Breast epithelium (tissue), 4 donors: ENCODE results near the gene CFAP46. TPM values are rescaled to one million over a fixed set of nuclear protein-coding genes. Genes with fewer than 3 reads are reported as not detected.

ENCODE experiments used
- DNase-seq, 2 donors: peaks; one replicate each; pipeline ENCODE4 v3.0.0-alpha.2; 2019; ENCODE audit warnings: low spot score in 2 of 2
- H3K27ac ChIP-seq, 2 donors: fragments of 200-600 bp; sonication (generic) in 1 of 2; one replicate each; pipeline ENCODE4 v1.5.1; 2016 to 2019; ENCODE audit warnings: mild to moderate bottlenecking in 1 of 2
- H3K27me3 ChIP-seq, 2 donors: fragments of 200-600 bp; sonication (generic) in 1 of 2; one replicate each; pipeline versions ENCODE4 v1.5.1 to v1.6.0; 2017 to 2019; ENCODE audit warnings: control low read depth in 1 of 2, mild to moderate bottlenecking in 1 of 2
- H3K36me3 ChIP-seq: fragments of 200-600 bp; one replicate; pipeline ENCODE4 v1.5.1; 2019
- H3K4me1 ChIP-seq, 2 donors: fragments of 200-600 bp; sonication (generic); one replicate each; pipeline ENCODE4 v1.5.1; 2016 to 2019; ENCODE audit warnings: control low read depth in 1 of 2
- H3K4me3 ChIP-seq, 3 donors: fragments of 200-600 bp; sonication (generic); 1 replicate in 2 of 3; 2 replicates in 1 of 3; pipeline ENCODE4 v1.5.1; 2016 to 2019; ENCODE audit warnings: mild to moderate bottlenecking in 3 of 3, moderate library complexity in 2 of 3
- H3K9me3 ChIP-seq, 2 donors: fragments of 200-600 bp; sonication (generic) in 1 of 2; one replicate each; pipeline ENCODE4 v1.5.1; 2016 to 2019; ENCODE audit warnings: control low read depth in 1 of 2
- POLR2A ChIP-seq: fragments of 450-650 bp; IDR thresholded peaks from one replicate; pipeline ENCODE4 v1.6.1; 2016; ENCODE audit warnings: antibody characterized with exemption, mild to moderate bottlenecking, moderate library complexity
- POLR2AphosphoS5 ChIP-seq, 3 donors: sonication (generic); formaldehyde crosslinking; IDR thresholded peaks; one replicate each; pipeline ENCODE4 v1.6.1; 2017; ENCODE audit warnings: antibody characterized with exemption in 3 of 3
- intact Hi-C: fragments of 100-400 bp; cut with DNase I; formaldehyde crosslinking; loops from one replicate; pipeline ENCODE4 v1.15.1; 2023; ENCODE audit warnings: low total_unique reads
- total RNA-seq, 3 donors: library from RNA; depleted of rRNA; stranded (reverse); fragments of >200 nt; gene quantifications; one replicate each; pipeline ENCODE4 v1.1.0, GENCODE V29; 2016
- TF ChIP-seq, protein P1 (sequence below), 3 donors: fragments of 450-650 bp; IDR thresholded peaks; one replicate each; pipeline ENCODE4 v1.5.1; 2016 to 2017; ENCODE audit warnings: antibody characterized with exemption in 3 of 3, mild to moderate bottlenecking in 3 of 3, moderate library complexity in 3 of 3

The CFAP46 gene
- total RNA-seq, 3 donors from 2014 or later: 0.16 to 0.73 (median 0.66) TPM

- H3K4me1 ChIP-seq: no peaks in the 10 kb centered on the region
- H3K9me3 ChIP-seq: peaks cover 9 to 11% of the 10 kb centered on the region in 2 donors
- H3K27me3 ChIP-seq: peaks cover 0 to 58% of the 10 kb centered on the region in 2 donors
- intact Hi-C loops: loop anchor here (2.0 kb wide), 1 partner anchor 37 kb away; no protein-coding TSS in a partner anchor
- peak in 1 of 2 donors; percentile 46 for DNase-seq
- H3K27ac ChIP-seq: no peak overlapping the region
- TF ChIP-seq POLR2AphosphoS5 (IDR thresholded peaks at IDR 0.05) (no peak), POLR2A (no peak)
- TF ChIP-seq, protein P1, sequence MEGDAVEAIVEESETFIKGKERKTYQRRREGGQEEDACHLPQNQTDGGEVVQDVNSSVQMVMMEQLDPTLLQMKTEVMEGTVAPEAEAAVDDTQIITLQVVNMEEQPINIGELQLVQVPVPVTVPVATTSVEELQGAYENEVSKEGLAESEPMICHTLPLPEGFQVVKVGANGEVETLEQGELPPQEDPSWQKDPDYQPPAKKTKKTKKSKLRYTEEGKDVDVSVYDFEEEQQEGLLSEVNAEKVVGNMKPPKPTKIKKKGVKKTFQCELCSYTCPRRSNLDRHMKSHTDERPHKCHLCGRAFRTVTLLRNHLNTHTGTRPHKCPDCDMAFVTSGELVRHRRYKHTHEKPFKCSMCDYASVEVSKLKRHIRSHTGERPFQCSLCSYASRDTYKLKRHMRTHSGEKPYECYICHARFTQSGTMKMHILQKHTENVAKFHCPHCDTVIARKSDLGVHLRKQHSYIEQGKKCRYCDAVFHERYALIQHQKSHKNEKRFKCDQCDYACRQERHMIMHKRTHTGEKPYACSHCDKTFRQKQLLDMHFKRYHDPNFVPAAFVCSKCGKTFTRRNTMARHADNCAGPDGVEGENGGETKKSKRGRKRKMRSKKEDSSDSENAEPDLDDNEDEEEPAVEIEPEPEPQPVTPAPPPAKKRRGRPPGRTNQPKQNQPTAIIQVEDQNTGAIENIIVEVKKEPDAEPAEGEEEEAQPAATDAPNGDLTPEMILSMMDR (IDR thresholded peaks at IDR 0.05): no peak
- H3K4me3 ChIP-seq: no peak overlapping the region
- H3K36me3 ChIP-seq: no peaks in the 10 kb centered on the region
Measured at GRCh38 chr10:132865851-132866600, 76.3 kb downstream of the CFAP46 start.

DNA sequence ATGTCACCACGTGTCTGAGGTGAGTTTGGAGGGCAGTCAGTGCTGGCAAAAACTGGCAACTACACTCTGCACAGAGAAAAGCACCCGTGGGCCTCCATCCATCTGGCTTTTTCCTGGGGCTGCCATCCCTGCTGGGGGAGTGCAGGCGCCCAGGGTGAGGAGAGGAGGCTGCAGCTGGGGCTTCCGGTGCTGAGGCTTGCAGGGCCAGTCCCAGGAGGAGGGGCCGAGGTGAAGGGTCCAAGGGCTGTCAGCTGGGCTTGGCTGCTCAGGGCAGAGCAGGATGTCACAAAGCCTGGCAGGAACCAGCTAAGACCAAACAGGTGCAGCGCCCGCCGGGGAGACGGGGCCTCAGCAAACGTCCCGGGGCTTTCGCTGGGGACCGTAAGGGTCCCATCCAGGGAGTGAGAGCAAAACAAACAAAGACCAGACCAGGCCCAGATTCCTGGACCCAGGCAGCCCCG lies 77.2 kb downstream of the CFAP46 start:
- Histone ChIP-seq H3K4me3 (no peak overlapping the region), H3K4me1 (no peaks in the 10 kb centered on the region), H3K9me3 (peaks cover 2 to 3% of the 10 kb centered on the region in 2 donors), H3K27me3 (peaks cover 0 to 63% of the 10 kb centered on the region in 2 donors), H3K36me3 (no peaks in the 10 kb centered on the region), H3K27ac (no peak overlapping the region)
- intact Hi-C loops: no loop called here
- TF ChIP-seq, protein P1 (IDR thresholded peaks at IDR 0.05): no peak
- TF ChIP-seq POLR2A (no peak), POLR2AphosphoS5 (IDR thresholded peaks at IDR 0.05) (no peak)
- peak in 1 of 2 donors; percentile 27 for DNase-seq

DNA sequence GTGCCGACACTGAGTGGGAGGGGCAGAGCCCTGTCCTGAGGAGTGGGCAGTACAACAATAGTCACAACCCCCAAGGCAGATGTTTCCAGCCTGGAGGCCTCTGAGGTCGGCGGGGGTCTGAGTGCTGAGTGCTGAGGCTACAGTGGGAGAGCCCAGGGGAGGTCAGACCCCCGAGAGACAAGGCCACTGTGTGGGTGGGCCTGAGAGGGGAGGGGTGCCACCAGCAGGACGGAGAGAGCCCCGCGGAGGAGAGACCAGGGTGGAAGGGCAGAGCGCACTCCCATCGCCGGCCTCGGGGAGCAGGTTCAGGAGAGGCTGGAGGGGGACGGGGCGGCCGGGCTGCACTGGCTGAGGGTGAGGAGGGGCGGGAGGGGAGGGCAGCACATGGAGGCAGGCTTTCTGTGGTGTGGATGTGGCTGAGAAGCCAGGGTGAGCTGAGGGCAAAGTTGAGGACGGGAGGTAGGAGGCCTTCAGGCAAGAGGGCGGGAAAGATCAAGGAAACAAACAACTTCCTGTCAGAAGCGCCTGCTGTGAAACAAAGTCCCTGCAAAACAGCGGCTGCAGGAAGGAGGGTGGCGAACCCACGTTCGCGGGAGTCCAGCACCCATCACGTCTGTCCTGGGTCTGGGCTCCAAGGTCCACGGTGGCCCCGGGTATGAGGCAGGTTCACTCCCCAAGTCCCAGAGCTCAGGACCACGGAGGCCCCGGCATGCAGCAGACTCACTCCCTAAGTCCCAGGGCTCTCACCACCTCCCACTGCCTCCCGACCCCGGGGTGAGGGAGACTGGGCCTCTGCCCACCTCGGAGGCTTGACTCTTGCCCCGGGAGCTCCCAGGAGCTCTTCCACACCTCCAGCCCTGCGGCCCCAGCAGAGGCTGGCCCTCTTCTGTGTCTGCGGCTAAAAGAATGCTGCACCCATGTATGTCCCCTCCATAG lies 79.6 kb downstream of the CFAP46 start:
- H3K36me3 ChIP-seq: no peaks in the 10 kb centered on the region
- DNase-seq: peak in 1 of 2 donors; percentile 48
- TF ChIP-seq POLR2A (no peak), POLR2AphosphoS5 (IDR thresholded peaks at IDR 0.05) (no peak)
- TF ChIP-seq, protein P1 (IDR thresholded peaks at IDR 0.05): no peak
- H3K27me3 ChIP-seq: peaks cover 0 to 78% of the 10 kb centered on the region in 2 donors
- no peaks in the 10 kb centered on the region for H3K9me3 ChIP-seq
- intact Hi-C loops: no loop called here
- no peaks in the 10 kb centered on the region for H3K4me1 ChIP-seq
- no peak overlapping the region for H3K27ac ChIP-seq
- peak overlapping the region in 1 of 3 donors; percentile 8 for H3K4me3 ChIP-seq

DNA sequence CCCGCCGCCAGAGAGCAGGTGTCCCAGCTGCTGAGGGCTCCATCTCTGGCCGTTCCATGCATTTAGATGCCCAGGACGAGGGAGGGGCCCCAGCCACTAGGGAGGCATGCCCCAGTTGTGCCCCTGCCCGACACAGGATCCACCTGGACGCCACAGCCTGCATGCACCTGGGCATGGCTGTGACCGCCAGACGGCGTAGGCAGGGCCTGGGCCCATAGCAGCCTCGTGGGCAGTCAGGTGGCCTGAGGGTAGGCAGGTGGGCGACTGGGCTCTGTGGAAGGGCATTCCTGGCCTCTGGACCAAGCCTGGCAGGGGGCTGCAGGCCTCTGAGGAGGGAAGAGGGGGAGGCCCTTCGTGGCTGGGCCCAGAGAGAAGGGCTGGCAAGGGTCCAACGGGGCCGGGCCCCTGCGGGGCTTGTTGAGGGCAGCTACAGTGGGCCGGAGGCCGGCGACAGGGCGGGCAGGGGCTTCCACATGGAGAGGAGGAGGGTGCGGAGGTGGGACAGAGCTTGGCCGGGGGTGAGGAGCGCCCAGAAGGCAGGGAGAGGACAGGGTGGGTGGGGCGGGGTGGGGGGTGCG lies 80.4 kb downstream of the CFAP46 start:
- Histone ChIP-seq H3K4me1 (no peaks in the 10 kb centered on the region), H3K4me3 (no peak overlapping the region), H3K36me3 (no peaks in the 10 kb centered on the region), H3K27ac (no peak overlapping the region), H3K9me3 (peaks cover 6% of the 10 kb centered on the region in 2 donors), H3K27me3 (peaks cover 0 to 84% of the 10 kb centered on the region in 2 donors)
- TF ChIP-seq POLR2AphosphoS5 (IDR thresholded peaks at IDR 0.05): no peak
- TF ChIP-seq, protein P1 (IDR thresholded peaks at IDR 0.05): no peak
- no peak for TF ChIP-seq POLR2A
- intact Hi-C loops: no loop called here
- DNase-seq: peak in 1 of 2 donors; percentile 33
